Measurements from ENCODE around the gene ARHGAP15.
A peak's percentile ranks its signal among the peaks of the same experiment; 100 is the strongest.

ARHGAP15 gene

GRCh38 chr2:143466391-143466790, 337.2 kb downstream of the ARHGAP15 start:
- no peak for DNase-seq

GRCh38 chr2:143467011-143467410, 337.8 kb downstream of the ARHGAP15 start:
- no peak for DNase-seq

- no peak for DNase-seq
Observed at GRCh38 chr2:143468341-143468888, 339.2 kb downstream of the ARHGAP15 start.

GRCh38 chr2:143469323-143469722, 340.1 kb downstream of the ARHGAP15 start:
- no peak for DNase-seq

GRCh38 chr2:143471550-143471949, 342.3 kb downstream of the ARHGAP15 start:
- no peak for DNase-seq

- DNase-seq = no peak
Observed at GRCh38 chr2:143473216-143473615, 344.0 kb downstream of the ARHGAP15 start.

- DNase-seq = no peak
Observed at GRCh38 chr2:143473820-143474219, 344.6 kb downstream of the ARHGAP15 start.

GRCh38 chr2:143474586-143474985, 345.4 kb downstream of the ARHGAP15 start:
- no peak for DNase-seq

- no peak for DNase-seq
Observed at GRCh38 chr2:143475041-143475776, 346.0 kb downstream of the ARHGAP15 start.

- DNase-seq = no peak
Observed at GRCh38 chr2:143476336-143477087, 347.3 kb downstream of the ARHGAP15 start.

GRCh38 chr2:143477714-143478443, 348.7 kb downstream of the ARHGAP15 start:
- peak; percentile 40 to 53 for DNase-seq

- DNase-seq = no peak
Observed at GRCh38 chr2:143480086-143480485, 350.9 kb downstream of the ARHGAP15 start.

- DNase-seq = no peak
Observed at GRCh38 chr2:143480601-143481236, 351.5 kb downstream of the ARHGAP15 start.

- DNase-seq = no peak
Observed at GRCh38 chr2:143481237-143481623, 352.0 kb downstream of the ARHGAP15 start.

- no peak for DNase-seq
Observed at GRCh38 chr2:143481733-143482132, 352.5 kb downstream of the ARHGAP15 start.

GRCh38 chr2:143482316-143482715, 353.1 kb downstream of the ARHGAP15 start:
- no peak for DNase-seq

GRCh38 chr2:143482771-143483170, 353.6 kb downstream of the ARHGAP15 start:
- no peak for DNase-seq

GRCh38 chr2:143486976-143487375, 357.8 kb downstream of the ARHGAP15 start:
- DNase-seq = no peak

GRCh38 chr2:143489145-143489544, 359.9 kb downstream of the ARHGAP15 start:
- no peak for DNase-seq

GRCh38 chr2:143491131-143491530, 361.9 kb downstream of the ARHGAP15 start:
- no peak for DNase-seq

GRCh38 chr2:143493339-143493738, 364.1 kb downstream of the ARHGAP15 start:
- DNase-seq = no peak

- no peak for DNase-seq
Observed at GRCh38 chr2:143497726-143498125, 368.5 kb downstream of the ARHGAP15 start.

- no peak for DNase-seq
Observed at GRCh38 chr2:143498496-143498895, 369.3 kb downstream of the ARHGAP15 start.
